Smooth muscle cell (in vitro differentiated cells): ENCODE data around the gene TSPAN11. TPM values are rescaled to one million over a fixed set of nuclear protein-coding genes. Genes with fewer than 3 reads are reported as not detected.

Source experiments
- DNase-seq: peaks from one replicate; lab custom pipeline; 2025; ENCODE audit not compliant: unreplicated experiment; lab: John Stamatoyannopoulos, UW
- H2AFZ ChIP-seq: fragments of 200-600 bp; sonication (generic); 2 replicates; pipeline ENCODE4 v1.6.0; 2016; ENCODE audit warnings: antibody characterized with exemption, low read depth, mild to moderate bottlenecking
- H3F3A ChIP-seq: fragments of 200-600 bp; sonication (generic); 2 replicates; pipeline ENCODE4 v1.6.0; 2017; ENCODE audit warnings: antibody characterized with exemption, low read depth
- H3K27ac ChIP-seq: fragments of 200-600 bp; sonication (generic); 2 replicates; pipeline ENCODE4 v1.5.1; 2016; ENCODE audit warnings: low read depth, mild to moderate bottlenecking
- H3K27me3 ChIP-seq: fragments of 200-600 bp; sonication (generic); 2 replicates; pipeline ENCODE4 v1.6.1; 2016; ENCODE audit warnings: low read depth, mild to moderate bottlenecking
- H3K36me3 ChIP-seq: fragments of 200-600 bp; sonication (generic); 2 replicates; pipeline ENCODE4 v1.5.1; 2016; ENCODE audit warnings: low read depth
- H3K4me1 ChIP-seq: fragments of 200-600 bp; sonication (generic); 2 replicates; pipeline ENCODE4 v1.5.1; 2016; ENCODE audit warnings: low read depth
- H3K4me2 ChIP-seq: fragments of 200-600 bp; sonication (generic); 2 replicates; pipeline ENCODE4 v1.6.0; 2016; ENCODE audit warnings: mild to moderate bottlenecking
- H3K4me3 ChIP-seq: fragments of 200-600 bp; sonication (generic); 2 replicates; pipeline ENCODE4 v1.5.1; 2016; ENCODE audit warnings: mild to moderate bottlenecking
- H3K79me2 ChIP-seq: fragments of 200-600 bp; sonication (generic); 2 replicates; pipeline ENCODE4 v1.6.0; 2016; ENCODE audit warnings: low read depth, mild to moderate bottlenecking
- H3K9ac ChIP-seq: fragments of 200-600 bp; sonication (generic); 2 replicates; pipeline ENCODE4 v1.6.0; 2016; ENCODE audit warnings: low read depth
- H3K9me3 ChIP-seq: fragments of 200-600 bp; sonication (generic); replicated peaks from 2 replicates; pipeline ENCODE4 v1.5.1; 2016; ENCODE audit warnings: low read depth
- H4K20me1 ChIP-seq: fragments of 200-600 bp; sonication (generic); 2 replicates; pipeline ENCODE4 v1.6.0; 2016; ENCODE audit warnings: low read depth
- CTCF ChIP-seq: fragments of 200-600 bp; sonication (generic); IDR thresholded peaks from 2 replicates; pipeline ENCODE4 v1.5.1; 2017; ENCODE audit warnings: borderline replicate concordance, mild to moderate bottlenecking, antibody characterized with exemption; ENCODE audit not compliant: insufficient read depth, poor library complexity, severe bottlenecking
- WGBS: methylation state at CpG from one replicate; pipeline ENCODE4 v1.1.7; 2016; ENCODE audit warnings: low lambda C conversion rate; 5-methylcytosine and 5-hydroxymethylcytosine counted together
- polyA plus RNA-seq: library from polyadenylated mRNA; unstranded; fragments of >200 nt; fragmentation: Nextera tagmentation; extraction: Ambion mirVana; gene quantifications from 2 replicates; pipeline ENCODE4 v1.2.1, GENCODE V29; 2016
- total RNA-seq: library from RNA; depleted of rRNA; stranded (reverse); fragments of >200 nt; gene quantifications from 2 replicates; pipeline ENCODE4 v1.2.3, GENCODE V29; 2014

TSPAN11 gene
- total and polyA plus RNA-seq, 2 experiments from 2014 or later = 2.8 to 3.0 TPM

- DNase-seq = no peak
- Histone ChIP-seq H3K36me3 (no peaks in the 10 kb centered on the region), H3K4me1 (peaks cover 12% of the 10 kb centered on the region), H3K9ac (no peak overlapping the region), H3K79me2 (no peaks in the 10 kb centered on the region), H3K4me3 (no peak overlapping the region), H4K20me1 (no peaks in the 10 kb centered on the region), H3F3A (no peaks in the 10 kb centered on the region), H3K27me3 (no peaks in the 10 kb centered on the region), H3K27ac (no peak overlapping the region), H3K9me3 (no peaks in the 10 kb centered on the region), H2AFZ (no peak overlapping the region), H3K4me2 (no peak overlapping the region)
- no peak for TF ChIP-seq CTCF
- WGBS = 83% methylated on average over 4 of the region's 4 CpGs
Observed at GRCh38 chr12:30902596-30902995, 24.0 kb upstream of the TSPAN11 start.

- no peak overlapping the region for H3K4me2 ChIP-seq
- no peak overlapping the region for H3K9ac ChIP-seq
- no peaks in the 10 kb centered on the region for H4K20me1 ChIP-seq
- no peaks in the 10 kb centered on the region for H3K79me2 ChIP-seq
- DNase-seq = no peak
- H3K27ac ChIP-seq = no peak overlapping the region
- H3K36me3 ChIP-seq = no peaks in the 10 kb centered on the region
- no peaks in the 10 kb centered on the region for H3F3A ChIP-seq
- no peak for TF ChIP-seq CTCF
- H3K27me3 ChIP-seq = no peaks in the 10 kb centered on the region
- WGBS = 66% methylated on average over 6 of the region's 6 CpGs
- peaks cover 16% of the 10 kb centered on the region for H3K4me1 ChIP-seq
- H3K9me3 ChIP-seq = no peaks in the 10 kb centered on the region
- no peak overlapping the region for H3K4me3 ChIP-seq
- no peak overlapping the region for H2AFZ ChIP-seq
Observed at GRCh38 chr12:30905463-30906009, 21.0 kb upstream of the TSPAN11 start.

GRCh38 chr12:30908076-30908721 lies 18.3 kb upstream of the TSPAN11 start:
- Histone ChIP-seq H3K9me3 (no peaks in the 10 kb centered on the region), H3K36me3 (no peaks in the 10 kb centered on the region), H3K9ac (no peak overlapping the region), H3K27me3 (no peaks in the 10 kb centered on the region), H3K4me2 (no peak overlapping the region), H4K20me1 (no peaks in the 10 kb centered on the region), H2AFZ (no peak overlapping the region), H3K4me3 (no peak overlapping the region), H3K79me2 (no peaks in the 10 kb centered on the region), H3F3A (no peaks in the 10 kb centered on the region), H3K27ac (peak overlapping the region; percentile 3), H3K4me1 (peaks cover 16% of the 10 kb centered on the region)
- no peak for DNase-seq
- no peak for TF ChIP-seq CTCF
- WGBS = 89% methylated on average over 4 of the region's 4 CpGs
